ENCODE data around the gene COMMD10.

COMMD10 gene

DNA sequence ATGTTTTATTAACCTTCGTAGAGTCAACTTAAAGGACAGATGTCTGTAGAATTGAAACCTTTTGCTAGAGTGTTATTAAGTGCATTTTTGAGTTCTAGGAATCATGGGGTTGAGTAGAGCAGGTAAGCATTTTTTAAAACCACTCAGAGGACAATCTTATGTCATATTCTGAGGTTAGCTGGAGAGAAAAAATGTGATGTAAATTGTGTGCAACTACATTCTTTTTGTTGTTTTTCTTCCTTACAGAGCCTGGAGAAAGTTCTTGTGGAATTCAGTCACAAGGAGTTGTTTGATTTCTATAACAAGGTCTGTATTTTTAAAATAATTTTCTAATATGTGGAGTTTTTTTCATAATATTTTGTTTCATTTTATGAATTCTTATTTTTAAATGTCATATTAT, 206.4 kb downstream of the COMMD10 start:
- no peak for DNase-seq (ENCODE audit: low read depth in 2 of 2)

DNA sequence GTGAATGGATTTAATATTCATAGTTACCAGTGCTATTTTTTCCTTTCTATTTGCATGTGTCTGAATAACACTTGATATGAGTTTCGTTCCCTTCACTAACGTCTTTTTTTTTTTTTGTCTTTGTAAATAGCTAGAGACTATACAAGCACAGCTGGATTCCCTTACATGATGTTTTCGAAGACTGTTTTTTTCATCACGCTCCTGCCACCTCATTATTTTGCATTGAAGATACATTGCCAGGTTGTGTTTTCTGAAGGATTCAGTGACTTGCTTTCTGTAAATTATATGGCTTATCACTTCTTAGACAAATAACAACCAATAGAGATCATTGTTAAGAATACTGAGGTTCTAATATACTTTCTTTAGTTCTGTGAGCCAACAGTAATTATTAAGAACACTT, 207.5 kb downstream of the COMMD10 start:
- DNase-seq (ENCODE audit: low read depth in 2 of 2): no peak

DNA sequence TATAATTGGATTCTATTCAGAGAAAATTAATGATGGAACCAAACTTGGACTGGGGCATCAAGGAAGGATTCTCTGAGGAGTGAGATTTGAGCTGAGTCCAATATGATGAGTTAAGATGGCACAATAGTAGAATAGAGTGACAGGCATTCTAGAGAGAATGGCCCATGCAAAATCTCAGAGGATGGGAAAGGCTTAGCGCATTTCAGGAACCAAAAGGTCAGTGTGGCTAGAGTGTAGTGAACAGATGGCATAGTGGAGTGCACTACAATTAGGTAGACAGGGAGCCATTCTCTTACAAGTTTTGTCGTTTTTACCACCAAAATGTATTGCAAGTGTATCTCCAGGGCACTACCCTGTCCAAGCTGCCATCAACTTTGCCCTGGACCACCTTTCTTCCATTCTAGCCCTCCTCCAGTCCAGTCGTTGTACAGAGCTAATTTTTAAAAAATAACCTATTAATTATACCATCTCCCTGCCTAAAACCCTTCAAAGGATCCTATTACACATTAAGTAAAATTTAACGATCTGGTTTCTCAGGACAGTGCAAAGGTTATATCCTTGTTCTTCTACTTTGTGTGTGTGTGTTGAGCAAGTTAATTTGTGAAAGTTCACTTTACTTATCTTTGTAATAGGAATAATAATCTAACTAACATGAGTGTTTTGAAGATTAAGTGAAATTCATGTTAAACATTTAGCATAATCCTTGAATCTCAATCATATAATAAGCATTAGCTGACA, 211.7 kb downstream of the COMMD10 start:
- no peak for DNase-seq (ENCODE audit: low read depth in 2 of 2)

GRCh38 chr5:116297296-116297814, 212.5 kb downstream of the COMMD10 start:
- DNase-seq (ENCODE audit: low read depth in 2 of 2): no peak

DNA sequence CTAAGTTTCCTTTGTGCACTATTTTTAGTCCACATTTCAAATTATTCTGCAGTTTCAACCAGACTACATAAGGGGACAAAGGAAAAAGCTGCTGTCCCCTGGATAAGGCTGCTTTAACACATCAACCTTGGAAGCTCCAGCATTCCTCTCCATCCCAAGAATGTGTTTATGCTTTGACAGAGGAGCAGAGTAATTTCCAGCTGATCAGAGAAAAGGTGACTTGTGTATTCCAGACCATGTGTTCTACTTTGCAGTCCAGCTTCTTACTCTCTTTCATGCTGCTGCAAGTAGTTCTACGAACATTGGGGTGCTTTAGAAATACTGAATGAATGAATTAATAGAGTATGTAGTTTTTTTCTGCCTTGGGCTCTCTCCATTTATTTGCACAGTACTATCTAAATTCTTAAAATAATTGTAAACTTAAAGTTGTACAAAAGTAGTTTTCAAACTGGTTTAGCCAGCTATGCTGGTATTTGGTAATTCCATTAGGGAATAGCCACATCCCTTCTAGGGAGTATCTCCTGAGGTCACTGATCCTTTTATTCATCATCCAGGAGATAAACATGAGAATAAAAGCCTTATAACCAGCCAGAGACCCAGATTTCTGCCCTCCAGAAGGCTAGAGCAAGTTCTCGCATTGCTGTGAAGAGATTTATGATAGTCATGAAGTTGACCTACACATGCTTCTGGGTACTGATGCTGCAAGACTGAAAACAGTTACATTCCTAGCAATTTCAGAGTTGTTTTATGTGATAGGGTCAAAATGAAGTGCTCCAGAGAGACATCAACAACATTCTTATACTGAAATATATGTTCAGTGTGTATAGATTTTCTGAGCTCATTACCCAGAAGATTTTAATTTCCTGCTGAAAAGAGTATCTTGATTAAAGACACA, 215.2 kb downstream of the COMMD10 start:
- no peak for DNase-seq (ENCODE audit: low read depth in 2 of 2)

GRCh38 chr5:116301110-116301509, 216.3 kb downstream of the COMMD10 start:
- DNase-seq (ENCODE audit: low read depth in 2 of 2): no peak

GRCh38 chr5:116303340-116303739, 218.5 kb downstream of the COMMD10 start:
- DNase-seq (ENCODE audit: low read depth in 2 of 2): no peak

DNA sequence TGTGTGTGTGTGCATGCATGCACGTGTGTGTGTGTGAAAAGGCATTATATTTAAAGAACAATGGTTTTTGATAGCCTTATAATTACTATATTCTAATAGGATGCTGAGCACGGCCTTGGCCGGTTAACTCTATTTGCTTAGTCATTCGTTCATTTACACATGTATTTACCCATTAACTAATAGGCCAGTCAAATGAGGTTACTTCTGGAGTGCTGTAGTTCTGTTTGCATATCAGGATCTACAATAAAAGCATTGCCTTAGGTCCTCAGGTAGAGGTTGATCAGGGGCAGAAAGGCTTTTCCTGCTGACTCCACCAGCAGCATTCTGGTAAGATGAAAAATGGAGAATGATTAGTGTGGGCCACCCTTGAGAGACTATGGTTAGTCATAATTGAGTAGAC, 219.0 kb downstream of the COMMD10 start:
- DNase-seq (ENCODE audit: low read depth in 2 of 2): no peak

- no peak for DNase-seq (ENCODE audit: low read depth in 2 of 2)
Observed at GRCh38 chr5:116305899-116306298, 221.1 kb downstream of the COMMD10 start.

- no peak for DNase-seq (ENCODE audit: low read depth in 2 of 2)
Observed at GRCh38 chr5:116306846-116307245, 222.0 kb downstream of the COMMD10 start.

GRCh38 chr5:116308391-116308790, 223.6 kb downstream of the COMMD10 start:
- DNase-seq (ENCODE audit: low read depth in 2 of 2): no peak

DNA sequence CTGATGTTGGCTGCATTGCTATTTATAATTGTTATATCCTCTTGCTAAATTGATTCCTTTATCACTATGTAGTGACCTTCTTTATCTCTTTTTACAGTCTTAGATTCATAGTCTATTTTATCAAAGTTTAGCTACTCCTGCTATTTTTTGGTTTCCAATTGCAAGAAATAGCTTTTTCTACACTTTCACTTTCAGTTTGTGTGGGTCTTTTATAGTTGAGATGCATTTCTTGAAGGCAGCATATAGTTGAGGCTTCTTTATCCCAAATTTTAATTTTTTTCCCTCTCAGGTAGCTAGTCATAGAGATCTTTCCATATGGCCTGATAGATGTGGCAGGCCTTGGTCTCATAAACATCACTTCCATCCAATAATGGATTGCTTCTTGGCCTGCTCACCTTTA, 228.5 kb downstream of the COMMD10 start:
- no peak for DNase-seq (ENCODE audit: low read depth in 2 of 2)

DNA sequence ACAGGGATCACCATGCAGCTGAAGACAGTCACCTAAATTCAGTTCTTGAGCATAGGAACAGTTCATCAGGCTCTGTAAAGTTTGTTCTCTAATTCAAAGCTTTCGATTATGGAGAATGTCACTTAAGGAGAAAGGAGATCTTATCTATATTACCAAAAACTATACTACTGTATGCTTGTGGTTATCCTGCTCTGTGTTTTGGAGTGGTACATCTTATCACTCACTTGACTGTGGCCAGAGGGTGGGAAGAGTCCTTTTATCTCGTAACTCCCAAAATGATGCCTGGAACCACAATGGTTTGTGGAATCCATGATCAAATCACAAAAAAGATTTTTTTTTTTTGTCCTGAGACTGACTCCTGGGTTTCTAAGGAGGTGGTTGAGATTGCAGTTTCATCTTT, 230.7 kb downstream of the COMMD10 start:
- DNase-seq (ENCODE audit: low read depth in 2 of 2): no peak

DNA sequence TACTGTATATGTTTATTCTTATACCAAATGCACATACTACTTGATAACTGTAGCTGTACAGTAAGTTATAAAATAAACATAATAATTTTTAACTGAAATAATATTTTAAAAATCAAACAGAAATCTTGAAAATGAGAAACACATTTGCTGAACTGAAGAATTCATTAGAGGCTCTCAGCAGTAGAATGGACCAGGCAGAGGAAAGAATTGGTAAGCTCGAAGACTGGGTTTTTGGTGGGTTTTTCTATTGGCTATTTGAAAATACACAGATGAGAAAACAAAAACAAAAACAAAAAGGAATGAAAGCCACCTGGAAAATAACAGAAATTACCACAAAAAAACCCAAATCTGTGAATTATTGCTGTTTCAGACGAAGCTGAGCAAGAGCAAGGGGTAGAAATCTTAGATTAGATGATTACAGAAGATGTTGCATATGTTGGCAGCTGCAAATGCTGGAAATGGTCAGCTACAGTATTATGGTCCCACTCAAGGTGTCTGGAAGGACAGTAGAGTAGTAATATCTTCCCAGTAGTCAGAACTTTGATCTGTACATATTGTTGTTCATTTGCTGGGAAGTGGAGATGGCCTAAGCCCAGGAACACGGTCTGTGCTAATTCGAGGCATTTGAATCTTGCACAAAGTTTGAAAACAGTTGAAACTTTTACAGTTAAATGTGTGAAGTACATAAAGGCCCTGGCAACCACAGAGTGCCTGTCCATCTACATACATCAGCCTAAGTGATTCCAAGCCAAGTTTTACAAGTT, 233.4 kb downstream of the COMMD10 start:
- DNase-seq (ENCODE audit: low read depth in 2 of 2): no peak

DNA sequence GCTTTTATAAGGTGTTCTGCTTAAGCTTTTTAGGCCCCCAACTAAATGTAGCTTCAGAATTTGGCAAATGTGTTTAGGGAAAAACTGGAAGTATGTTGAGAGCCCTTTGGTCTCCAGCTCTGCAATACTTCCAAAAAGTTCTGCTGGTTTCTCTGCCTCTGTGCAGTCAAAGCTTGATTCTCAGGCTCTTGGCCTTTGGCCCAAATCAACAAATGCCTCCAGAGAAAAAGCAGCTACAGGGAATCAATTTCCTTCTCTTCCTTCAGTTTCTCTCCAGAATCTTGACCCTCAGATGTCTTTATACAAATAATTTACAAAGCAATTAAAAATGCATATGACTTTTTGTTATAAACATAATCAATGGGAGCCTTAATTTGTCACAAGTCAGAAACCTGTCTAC, 235.7 kb downstream of the COMMD10 start:
- no peak for DNase-seq (ENCODE audit: low read depth in 2 of 2)

- no peak for DNase-seq (ENCODE audit: low read depth in 2 of 2)
Observed at GRCh38 chr5:116329503-116329902, 244.7 kb downstream of the COMMD10 start.

DNA sequence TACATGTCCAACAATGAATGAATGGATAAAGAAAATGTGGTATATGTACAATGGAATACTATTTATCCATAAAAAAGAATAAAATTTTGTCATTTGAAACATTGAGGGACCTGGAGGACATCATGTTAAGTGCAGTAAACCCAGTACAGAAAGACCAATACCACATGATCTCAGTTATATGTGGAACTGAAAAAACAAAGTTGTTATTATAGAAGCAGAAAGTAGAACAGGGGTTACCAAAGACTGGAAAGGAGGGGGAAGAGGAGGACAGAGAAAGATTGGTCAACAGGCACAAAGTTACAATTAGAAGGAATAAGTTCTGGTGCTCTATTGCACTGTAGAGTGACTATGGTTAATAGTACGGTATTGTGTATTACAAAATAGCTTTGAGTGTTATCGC, 256.0 kb downstream of the COMMD10 start:
- DNase-seq (ENCODE audit: low read depth in 2 of 2): no peak
